B cell (primary cell): ENCODE data around the gene PLA2G2F.

Source experiments
- CTCF ChIP-seq: fragments of 200-600 bp; IDR thresholded peaks from one replicate; pipeline ENCODE4 v1.8.0; 2022; ENCODE audit warnings: antibody characterized with exemption, mild to moderate bottlenecking
- EZH2 ChIP-seq: IDR thresholded peaks from 2 replicates; pipeline ENCODE4 v1.6.1; 2012; ENCODE audit warnings: borderline replicate concordance, low read depth, mild to moderate bottlenecking, moderate library complexity, low read length; ENCODE audit not compliant: insufficient read depth, poor library complexity, severe bottlenecking

GRCh38 chr1:20111452-20111851 lies 27.7 kb upstream of the PLA2G2F start:
- TF ChIP-seq CTCF (no peak), EZH2 (no peak)
